ENCODE measurements around the gene C8G. TPM values are rescaled to one million over a fixed set of nuclear protein-coding genes. Genes with fewer than 3 reads are reported as not detected.

C8G gene
- polyA plus RNA-seq, 1 donor from 2014 or later = not detected

DNA sequence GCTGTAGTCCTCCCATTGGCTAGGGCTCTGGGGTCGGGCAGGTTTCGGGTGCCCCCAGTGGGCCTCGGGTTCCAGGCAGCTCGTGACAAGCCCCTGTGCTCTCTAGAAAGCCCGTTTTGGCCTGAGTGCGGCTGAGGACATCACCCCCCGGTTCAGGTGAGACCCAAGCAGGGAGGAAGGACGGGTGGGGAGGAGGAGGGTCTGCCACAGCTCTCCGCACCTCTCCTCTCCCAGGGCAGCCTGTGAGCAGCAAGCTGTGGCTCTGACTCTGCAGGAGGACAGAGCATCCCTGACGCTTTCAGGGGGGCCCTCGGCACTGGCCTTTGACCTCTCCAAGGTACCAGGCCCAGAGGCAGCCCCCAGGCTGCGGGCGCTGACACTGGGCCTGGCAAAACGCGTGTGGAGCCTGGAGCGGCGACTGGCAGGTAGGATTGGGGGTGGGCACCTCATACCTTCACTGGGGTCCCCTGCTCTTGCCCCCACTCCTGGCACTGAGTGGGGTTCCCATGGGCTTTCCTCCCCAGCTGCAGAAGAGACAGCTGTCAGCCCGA, 47.9 kb downstream of the C8G start:
- no peaks in the 10 kb centered on the region for H3K9me3 ChIP-seq (ENCODE audit: low read length)
- H3K9ac ChIP-seq (ENCODE audit: low read length) = peak overlapping the region; percentile 81
- H3K27me3 ChIP-seq (ENCODE audit: insufficient read depth, low read depth, low read length) = no peaks in the 10 kb centered on the region
- TF ChIP-seq EP300 (conservative IDR thresholded peaks at IDR 0.05; ENCODE audit: poor library complexity, severe bottlenecking) (no peak), EZH2 (IDR thresholded peaks at IDR 0.05; ENCODE audit: borderline replicate concordance, insufficient read depth, low read length, poor library complexity, severe bottlenecking) (no peak), TAF1 (IDR thresholded peaks at IDR 0.05; ENCODE audit: low read depth) (no peak), SMC3 (conservative IDR thresholded peaks at IDR 0.05; ENCODE audit: poor library complexity) (no peak), POLR2AphosphoS5 (IDR thresholded peaks at IDR 0.05) (no peak), RAD21 (conservative IDR thresholded peaks at IDR 0.05) (no peak), MXI1 (conservative IDR thresholded peaks at IDR 0.05; ENCODE audit: poor library complexity, severe bottlenecking) (no peak)
- TF ChIP-seq, protein P1, sequence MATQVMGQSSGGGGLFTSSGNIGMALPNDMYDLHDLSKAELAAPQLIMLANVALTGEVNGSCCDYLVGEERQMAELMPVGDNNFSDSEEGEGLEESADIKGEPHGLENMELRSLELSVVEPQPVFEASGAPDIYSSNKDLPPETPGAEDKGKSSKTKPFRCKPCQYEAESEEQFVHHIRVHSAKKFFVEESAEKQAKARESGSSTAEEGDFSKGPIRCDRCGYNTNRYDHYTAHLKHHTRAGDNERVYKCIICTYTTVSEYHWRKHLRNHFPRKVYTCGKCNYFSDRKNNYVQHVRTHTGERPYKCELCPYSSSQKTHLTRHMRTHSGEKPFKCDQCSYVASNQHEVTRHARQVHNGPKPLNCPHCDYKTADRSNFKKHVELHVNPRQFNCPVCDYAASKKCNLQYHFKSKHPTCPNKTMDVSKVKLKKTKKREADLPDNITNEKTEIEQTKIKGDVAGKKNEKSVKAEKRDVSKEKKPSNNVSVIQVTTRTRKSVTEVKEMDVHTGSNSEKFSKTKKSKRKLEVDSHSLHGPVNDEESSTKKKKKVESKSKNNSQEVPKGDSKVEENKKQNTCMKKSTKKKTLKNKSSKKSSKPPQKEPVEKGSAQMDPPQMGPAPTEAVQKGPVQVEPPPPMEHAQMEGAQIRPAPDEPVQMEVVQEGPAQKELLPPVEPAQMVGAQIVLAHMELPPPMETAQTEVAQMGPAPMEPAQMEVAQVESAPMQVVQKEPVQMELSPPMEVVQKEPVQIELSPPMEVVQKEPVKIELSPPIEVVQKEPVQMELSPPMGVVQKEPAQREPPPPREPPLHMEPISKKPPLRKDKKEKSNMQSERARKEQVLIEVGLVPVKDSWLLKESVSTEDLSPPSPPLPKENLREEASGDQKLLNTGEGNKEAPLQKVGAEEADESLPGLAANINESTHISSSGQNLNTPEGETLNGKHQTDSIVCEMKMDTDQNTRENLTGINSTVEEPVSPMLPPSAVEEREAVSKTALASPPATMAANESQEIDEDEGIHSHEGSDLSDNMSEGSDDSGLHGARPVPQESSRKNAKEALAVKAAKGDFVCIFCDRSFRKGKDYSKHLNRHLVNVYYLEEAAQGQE (IDR thresholded peaks at IDR 0.05; ENCODE audit: borderline replicate concordance) = no peak
- TF ChIP-seq, protein P2, sequence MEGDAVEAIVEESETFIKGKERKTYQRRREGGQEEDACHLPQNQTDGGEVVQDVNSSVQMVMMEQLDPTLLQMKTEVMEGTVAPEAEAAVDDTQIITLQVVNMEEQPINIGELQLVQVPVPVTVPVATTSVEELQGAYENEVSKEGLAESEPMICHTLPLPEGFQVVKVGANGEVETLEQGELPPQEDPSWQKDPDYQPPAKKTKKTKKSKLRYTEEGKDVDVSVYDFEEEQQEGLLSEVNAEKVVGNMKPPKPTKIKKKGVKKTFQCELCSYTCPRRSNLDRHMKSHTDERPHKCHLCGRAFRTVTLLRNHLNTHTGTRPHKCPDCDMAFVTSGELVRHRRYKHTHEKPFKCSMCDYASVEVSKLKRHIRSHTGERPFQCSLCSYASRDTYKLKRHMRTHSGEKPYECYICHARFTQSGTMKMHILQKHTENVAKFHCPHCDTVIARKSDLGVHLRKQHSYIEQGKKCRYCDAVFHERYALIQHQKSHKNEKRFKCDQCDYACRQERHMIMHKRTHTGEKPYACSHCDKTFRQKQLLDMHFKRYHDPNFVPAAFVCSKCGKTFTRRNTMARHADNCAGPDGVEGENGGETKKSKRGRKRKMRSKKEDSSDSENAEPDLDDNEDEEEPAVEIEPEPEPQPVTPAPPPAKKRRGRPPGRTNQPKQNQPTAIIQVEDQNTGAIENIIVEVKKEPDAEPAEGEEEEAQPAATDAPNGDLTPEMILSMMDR (IDR thresholded peaks at IDR 0.05; ENCODE audit: poor library complexity, severe bottlenecking) = no peak
- no peaks in the 10 kb centered on the region for H3K9me2 ChIP-seq (ENCODE audit: insufficient read depth, low read length)
- peak overlapping the region; percentile 42 for H3K27ac ChIP-seq (ENCODE audit: low read length)
- peak overlapping the region; percentile 70 for H2AFZ ChIP-seq (ENCODE audit: low read depth, low read length)
- H3F3A ChIP-seq (ENCODE audit: insufficient read depth, low read length, poor library complexity, severe bottlenecking) = no peaks in the 10 kb centered on the region
- peak overlapping the region; percentile 87 for H3K4me2 ChIP-seq (ENCODE audit: low read length)
- peak overlapping the region; percentile 96 for H3K4me3 ChIP-seq (ENCODE audit: low read length)
- H4K20me1 ChIP-seq (ENCODE audit: insufficient read depth) = no peaks in the 10 kb centered on the region
- no peaks in the 10 kb centered on the region for H3K79me2 ChIP-seq (replicated peaks; ENCODE audit: insufficient read depth, low read length)
- no peaks in the 10 kb centered on the region for H3K36me3 ChIP-seq (ENCODE audit: insufficient read depth, low read length)

DNA sequence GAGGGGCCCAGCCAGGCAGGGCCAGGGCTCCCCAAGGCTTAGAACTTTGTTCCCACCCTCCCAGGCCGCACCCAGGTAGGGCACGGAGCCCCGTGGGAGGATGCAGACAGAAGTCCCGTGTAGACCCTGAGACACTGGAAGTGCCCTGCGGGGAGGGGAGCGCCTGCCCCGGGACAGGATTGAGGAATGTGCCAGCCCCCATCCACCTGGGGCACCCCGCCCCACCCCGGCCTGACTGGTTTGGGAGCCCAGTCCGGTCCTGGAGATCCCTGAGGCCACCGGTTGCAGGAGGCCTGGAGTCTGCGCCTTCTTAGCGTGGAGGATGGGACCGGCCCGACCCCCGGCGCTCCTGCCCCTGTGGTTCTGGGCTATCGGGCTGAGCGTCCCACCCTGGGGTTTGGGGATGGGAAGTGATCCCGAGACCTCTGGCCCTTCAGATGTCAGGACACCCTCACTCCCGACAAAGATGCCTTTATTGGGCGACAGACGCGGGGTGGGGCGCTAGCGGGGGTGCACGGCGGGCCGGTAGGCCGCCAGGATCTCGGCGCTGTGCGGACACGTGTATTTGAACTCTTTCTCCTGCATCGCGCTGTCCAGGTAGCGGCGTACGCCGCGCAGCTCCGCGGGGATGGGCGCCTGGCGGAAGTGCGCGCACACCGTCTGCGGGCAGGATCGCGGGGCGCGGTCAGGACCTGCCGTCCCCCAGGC, 49.3 kb downstream of the C8G start:
- Histone ChIP-seq H3K9ac (ENCODE audit: low read length) (no peak overlapping the region), H3K79me2 (replicated peaks; ENCODE audit: insufficient read depth, low read length) (no peaks in the 10 kb centered on the region), H4K20me1 (ENCODE audit: insufficient read depth) (no peaks in the 10 kb centered on the region), H3K27me3 (ENCODE audit: insufficient read depth, low read depth, low read length) (no peaks in the 10 kb centered on the region), H3K9me3 (ENCODE audit: low read length) (no peaks in the 10 kb centered on the region), H3K36me3 (ENCODE audit: insufficient read depth, low read length) (no peaks in the 10 kb centered on the region), H3K9me2 (ENCODE audit: insufficient read depth, low read length) (no peaks in the 10 kb centered on the region), H2AFZ (ENCODE audit: low read depth, low read length) (no peak overlapping the region), H3K4me2 (ENCODE audit: low read length) (no peak overlapping the region), H3F3A (ENCODE audit: insufficient read depth, low read length, poor library complexity, severe bottlenecking) (no peaks in the 10 kb centered on the region), H3K4me3 (ENCODE audit: low read length) (no peak overlapping the region), H3K27ac (ENCODE audit: low read length) (no peak overlapping the region)
- no peak for TF ChIP-seq TAF1 (IDR thresholded peaks at IDR 0.05; ENCODE audit: low read depth)
- no peak for TF ChIP-seq POLR2AphosphoS5 (IDR thresholded peaks at IDR 0.05)
- TF ChIP-seq, protein P1 (IDR thresholded peaks at IDR 0.05; ENCODE audit: borderline replicate concordance) = no peak
- TF ChIP-seq EZH2 (IDR thresholded peaks at IDR 0.05; ENCODE audit: borderline replicate concordance, insufficient read depth, low read length, poor library complexity, severe bottlenecking) = no peak
- no peak for TF ChIP-seq RAD21 (conservative IDR thresholded peaks at IDR 0.05)
- TF ChIP-seq SMC3 (conservative IDR thresholded peaks at IDR 0.05; ENCODE audit: poor library complexity) = no peak
- no peak for TF ChIP-seq MXI1 (conservative IDR thresholded peaks at IDR 0.05; ENCODE audit: poor library complexity, severe bottlenecking)
- TF ChIP-seq, protein P2 (IDR thresholded peaks at IDR 0.05; ENCODE audit: poor library complexity, severe bottlenecking) = no peak
- no peak for TF ChIP-seq EP300 (conservative IDR thresholded peaks at IDR 0.05; ENCODE audit: poor library complexity, severe bottlenecking)
